ENCODE data around the gene IFIT2.

DNA sequence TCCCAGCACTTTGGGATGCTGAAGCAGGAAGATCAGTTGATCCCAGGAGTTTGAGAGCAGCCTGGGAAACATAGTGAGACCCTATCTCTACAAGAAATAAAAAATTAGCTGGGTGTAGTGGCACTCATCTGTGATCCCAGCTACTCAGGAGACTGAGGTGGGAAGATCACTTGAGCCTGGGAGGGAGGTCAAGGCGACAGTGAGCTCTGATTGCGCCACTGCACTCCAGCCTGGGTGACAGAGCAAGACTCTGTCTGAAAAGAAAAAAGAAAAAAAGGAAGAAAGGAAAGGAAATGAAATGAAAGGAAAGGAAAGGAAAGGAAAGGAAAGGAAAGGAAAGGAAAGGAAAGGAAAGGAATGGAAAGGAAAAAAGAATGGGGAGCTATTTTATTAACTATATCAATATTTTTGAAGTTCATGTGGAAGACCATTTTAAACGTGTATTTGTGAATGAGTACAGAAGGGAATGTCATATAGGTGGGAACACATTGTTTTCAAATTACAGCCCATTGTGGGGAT is 7.1 kb upstream of the IFIT2 start:
- TF ChIP-seq POLR2A (IDR thresholded peaks at IDR 0.05; ENCODE audit: low read depth, low read length) (no peak), MYC (IDR thresholded peaks at IDR 0.05; ENCODE audit: low read depth, low read length) (no peak), POLR2AphosphoS5 (IDR thresholded peaks at IDR 0.05; ENCODE audit: insufficient read depth, low read depth, low read length) (no peak), EZH2 (IDR thresholded peaks at IDR 0.05; ENCODE audit: borderline replicate concordance, low read depth, low read length, severe bottlenecking) (no peak), JUN (IDR thresholded peaks at IDR 0.05; ENCODE audit: borderline replicate concordance, insufficient read depth, insufficient read length, low read depth) (no peak), FOS (IDR thresholded peaks at IDR 0.05; ENCODE audit: borderline replicate concordance, insufficient read depth, low read length) (no peak)
- TF ChIP-seq, protein P1, sequence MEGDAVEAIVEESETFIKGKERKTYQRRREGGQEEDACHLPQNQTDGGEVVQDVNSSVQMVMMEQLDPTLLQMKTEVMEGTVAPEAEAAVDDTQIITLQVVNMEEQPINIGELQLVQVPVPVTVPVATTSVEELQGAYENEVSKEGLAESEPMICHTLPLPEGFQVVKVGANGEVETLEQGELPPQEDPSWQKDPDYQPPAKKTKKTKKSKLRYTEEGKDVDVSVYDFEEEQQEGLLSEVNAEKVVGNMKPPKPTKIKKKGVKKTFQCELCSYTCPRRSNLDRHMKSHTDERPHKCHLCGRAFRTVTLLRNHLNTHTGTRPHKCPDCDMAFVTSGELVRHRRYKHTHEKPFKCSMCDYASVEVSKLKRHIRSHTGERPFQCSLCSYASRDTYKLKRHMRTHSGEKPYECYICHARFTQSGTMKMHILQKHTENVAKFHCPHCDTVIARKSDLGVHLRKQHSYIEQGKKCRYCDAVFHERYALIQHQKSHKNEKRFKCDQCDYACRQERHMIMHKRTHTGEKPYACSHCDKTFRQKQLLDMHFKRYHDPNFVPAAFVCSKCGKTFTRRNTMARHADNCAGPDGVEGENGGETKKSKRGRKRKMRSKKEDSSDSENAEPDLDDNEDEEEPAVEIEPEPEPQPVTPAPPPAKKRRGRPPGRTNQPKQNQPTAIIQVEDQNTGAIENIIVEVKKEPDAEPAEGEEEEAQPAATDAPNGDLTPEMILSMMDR (IDR thresholded peaks at IDR 0.05; ENCODE audit: extremely low read depth in 1 of 2, insufficient read depth in 1 of 2, low read depth in 1 of 2, low read length in 2 of 2), result no peak

All from endothelial cell of umbilical vein (primary cell).